GM23338 (cell line): Measurements from ENCODE around the gene CBX2. TPM values are rescaled to one million over a fixed set of nuclear protein-coding genes. Genes with fewer than 3 reads are reported as not detected.

Experiments
- ATAC-seq: fragments of 200-7000 bp; cut with Tn5 transposase; 3 replicates; pipeline ENCODE4 v1.9.1; 2020
- DNase-seq: peaks from one replicate; pipeline ENCODE4 v3.0.0-alpha.2; 2015; ENCODE audit warnings: low spot score
- H2AFZ ChIP-seq: fragments of 200-600 bp; sonication (generic); 2 replicates; pipeline ENCODE4 v1.8.0; 2016; ENCODE audit warnings: antibody characterized with exemption, mild to moderate bottlenecking, moderate library complexity
- H3F3A ChIP-seq: fragments of 200-600 bp; sonication (generic); replicated peaks from 2 replicates; pipeline ENCODE4 v1.8.0; 2017; ENCODE audit warnings: antibody characterized with exemption, mixed run types, low read depth
- H3K27ac ChIP-seq: fragments of 200-600 bp; sonication (generic); 2 replicates; pipeline ENCODE4 v1.6.1; 2016; ENCODE audit warnings: low read depth
- H3K27me3 ChIP-seq: fragments of 200-600 bp; sonication (generic); 2 replicates; pipeline ENCODE4 v1.8.0; 2016; ENCODE audit warnings: mild to moderate bottlenecking, mixed run types, moderate library complexity; ENCODE audit not compliant: insufficient read depth
- H3K36me3 ChIP-seq: fragments of 200-600 bp; sonication (generic); 2 replicates; pipeline ENCODE4 v1.8.0; 2016; ENCODE audit warnings: mild to moderate bottlenecking; ENCODE audit not compliant: insufficient read depth
- H3K4me1 ChIP-seq: fragments of 200-600 bp; sonication (generic); 2 replicates; pipeline ENCODE4 v1.8.0; 2016; ENCODE audit warnings: mild to moderate bottlenecking, moderate library complexity; ENCODE audit not compliant: insufficient read depth
- H3K4me2 ChIP-seq: fragments of 200-600 bp; sonication (generic); 2 replicates; pipeline ENCODE4 v1.7.1; 2017; ENCODE audit warnings: mixed run types
- H3K4me3 ChIP-seq: fragments of 200-600 bp; sonication (generic); 2 replicates; pipeline ENCODE4 v1.6.1; 2016; ENCODE audit warnings: mixed run types
- H3K79me2 ChIP-seq: fragments of 200-600 bp; sonication (generic); replicated peaks from 2 replicates; pipeline ENCODE4 v1.8.0; 2017; ENCODE audit warnings: mild to moderate bottlenecking; ENCODE audit not compliant: insufficient read depth
- H3K9me2 ChIP-seq: fragments of 200-600 bp; sonication (generic); 2 replicates; pipeline ENCODE4 v1.8.0; 2017; ENCODE audit not compliant: insufficient read depth
- H4K20me1 ChIP-seq: fragments of 200-600 bp; sonication (generic); replicated peaks from 2 replicates; pipeline ENCODE4 v1.8.0; 2017; ENCODE audit warnings: mild to moderate bottlenecking; ENCODE audit not compliant: insufficient read depth
- H3K27ac Mint-ChIP-seq: 2 replicates; pipeline ENCODE4 v1.8.0; 2020; ENCODE audit warnings: inconsistent platforms, mild to moderate bottlenecking, moderate library complexity, mixed read lengths
- H3K27me3 Mint-ChIP-seq: 3 replicates; pipeline ENCODE4 v1.8.0; 2022; ENCODE audit warnings: low read depth, mild to moderate bottlenecking, moderate library complexity, mixed read lengths, inconsistent platforms; ENCODE audit not compliant: insufficient read depth, poor library complexity
- H3K36me3 Mint-ChIP-seq: 3 replicates; pipeline ENCODE4 v1.8.0; 2021; ENCODE audit warnings: low read depth, mild to moderate bottlenecking, inconsistent platforms, moderate library complexity, mixed read lengths
- H3K4me1 Mint-ChIP-seq: 3 replicates; pipeline ENCODE4 v1.8.0; 2020; ENCODE audit warnings: mild to moderate bottlenecking, inconsistent platforms, mixed read lengths
- H3K4me3 Mint-ChIP-seq: 3 replicates; pipeline ENCODE4 v1.8.0; 2021; ENCODE audit warnings: moderate library complexity, mild to moderate bottlenecking, inconsistent platforms, mixed read lengths
- H3K9me3 Mint-ChIP-seq: 3 replicates; pipeline ENCODE4 v1.8.0; 2020; ENCODE audit warnings: moderate library complexity, mild to moderate bottlenecking, inconsistent platforms, mixed read lengths
- EZH2 ChIP-seq: fragments of 200-600 bp; sonication (generic); IDR thresholded peaks from one replicate; pipeline ENCODE4 v1.8.0; 2017; ENCODE audit warnings: antibody characterized with exemption, mild to moderate bottlenecking, low read depth; ENCODE audit not compliant: unreplicated experiment
- JUNB ChIP-seq: IDR thresholded peaks from one replicate; pipeline ENCODE4 v1.6.1; 2016; ENCODE audit warnings: antibody characterized with exemption; ENCODE audit not compliant: unreplicated experiment
- NANOG ChIP-seq: IDR thresholded peaks from 2 replicates; pipeline ENCODE4 v1.6.1; 2016; ENCODE audit warnings: antibody characterized with exemption, borderline replicate concordance
- REST ChIP-seq: IDR thresholded peaks from one replicate; pipeline ENCODE4 v1.6.1; 2018; ENCODE audit warnings: antibody characterized with exemption; ENCODE audit not compliant: unreplicated experiment
- polyA plus RNA-seq: library from polyadenylated mRNA; unstranded; fragments of >200 nt; fragmentation: Nextera tagmentation; extraction: Ambion mirVana; gene quantifications from 2 replicates; pipeline ENCODE4 v1.2.1, GENCODE V29; 2016
- total RNA-seq: library from RNA; depleted of rRNA; stranded (reverse); fragments of >200 nt; shearing (Covaris generic); gene quantifications from 2 replicates; pipeline ENCODE4 v1.2.3, GENCODE V29; 2014

CBX2 gene
- total and polyA plus RNA-seq, 2 experiments from 2014 or later: 26.6 to 114 TPM

- Histone ChIP-seq H3K4me2 (peak overlapping the region; percentile 74), H3K4me1 (peaks cover 20% of the 10 kb centered on the region), H3F3A (peaks cover 26% of the 10 kb centered on the region), H3K36me3 (no peaks in the 10 kb centered on the region), H4K20me1 (peaks cover 9% of the 10 kb centered on the region; the same call in 1 of the 2 replicates), H3K79me2 (no peaks in the 10 kb centered on the region), H3K9me2 (no peaks in the 10 kb centered on the region), H3K27ac (no peak overlapping the region), H2AFZ (no peak overlapping the region), H3K4me3 (peak overlapping the region; percentile 46), H3K27me3 (peaks cover 97% of the 10 kb centered on the region)
- Mint-ChIP-seq H3K27ac (no peak overlapping the region), H3K4me1 (peaks cover 23% of the 10 kb centered on the region), H3K36me3 (peaks cover 4% of the 10 kb centered on the region; the same call in 1 of the 3 replicates), H3K27me3 (peaks cover 92% of the 10 kb centered on the region), H3K4me3 (no peak overlapping the region), H3K9me3 (peaks cover 6% of the 10 kb centered on the region; the same call in 1 of the 3 replicates)
- TF ChIP-seq NANOG: no peak
- TF ChIP-seq EZH2: peak; percentile 92
- ATAC-seq (peak; percentile 12), DNase-seq (peak; percentile 60)
Measured at GRCh38 chr17:79814974-79815835, 37.3 kb downstream of the CBX2 start.

DNA sequence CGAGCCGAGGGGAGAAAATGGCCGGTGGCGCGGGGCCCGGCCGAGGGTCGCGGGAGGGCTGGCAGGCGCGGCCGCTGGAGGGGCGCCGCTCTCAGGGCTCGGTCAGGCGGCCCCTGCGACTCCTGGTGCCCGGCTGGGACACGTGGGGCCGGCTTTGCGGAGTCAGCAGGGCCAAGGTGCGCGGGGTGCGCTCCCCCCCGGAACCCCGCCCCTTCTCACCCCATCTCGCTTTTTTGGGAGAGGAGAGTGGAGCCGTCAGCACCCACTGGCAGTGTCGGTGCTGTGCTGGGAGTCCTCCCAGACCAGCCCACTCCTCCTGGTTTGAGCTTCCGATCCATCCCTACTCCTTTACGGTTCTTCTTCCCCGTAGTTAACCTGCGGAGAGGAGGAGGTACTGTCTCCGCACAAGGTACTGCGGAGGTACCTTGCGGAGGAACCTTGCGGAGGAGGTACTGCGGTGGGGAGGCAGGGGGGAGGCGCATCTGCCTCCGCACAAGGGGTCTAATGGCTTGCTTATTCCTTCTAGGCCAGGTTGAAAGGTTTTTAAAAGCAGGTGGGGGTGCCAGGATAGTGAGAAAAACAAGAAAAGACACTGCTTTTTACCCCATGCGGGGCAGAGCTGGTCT lies 38.0 kb downstream of the CBX2 start:
- Histone ChIP-seq H3K4me2 (peak overlapping the region; percentile 74), H2AFZ (no peak overlapping the region), H3K4me3 (peak overlapping the region; percentile 46; the same call in 1 of the 2 replicates), H3F3A (peaks cover 24% of the 10 kb centered on the region), H3K27me3 (peaks cover 97% of the 10 kb centered on the region), H3K79me2 (no peaks in the 10 kb centered on the region), H3K4me1 (peaks cover 17% of the 10 kb centered on the region), H3K9me2 (no peaks in the 10 kb centered on the region), H3K27ac (no peak overlapping the region), H4K20me1 (peaks cover 9% of the 10 kb centered on the region; the same call in 1 of the 2 replicates), H3K36me3 (no peaks in the 10 kb centered on the region)
- H3K27me3 Mint-ChIP-seq: peaks cover 91% of the 10 kb centered on the region
- peak overlapping the region; percentile 69 for H3K4me3 Mint-ChIP-seq
- peaks cover 4% of the 10 kb centered on the region; the same call in 1 of the 3 replicates for H3K36me3 Mint-ChIP-seq
- ATAC-seq (peak; percentile 10), DNase-seq (no peak)
- H3K9me3 Mint-ChIP-seq: peaks cover 6% of the 10 kb centered on the region; the same call in 1 of the 3 replicates
- H3K27ac Mint-ChIP-seq: no peak overlapping the region
- TF ChIP-seq JUNB (no peak), EZH2 (peak; percentile 91)
- H3K4me1 Mint-ChIP-seq: peaks cover 20% of the 10 kb centered on the region

DNA sequence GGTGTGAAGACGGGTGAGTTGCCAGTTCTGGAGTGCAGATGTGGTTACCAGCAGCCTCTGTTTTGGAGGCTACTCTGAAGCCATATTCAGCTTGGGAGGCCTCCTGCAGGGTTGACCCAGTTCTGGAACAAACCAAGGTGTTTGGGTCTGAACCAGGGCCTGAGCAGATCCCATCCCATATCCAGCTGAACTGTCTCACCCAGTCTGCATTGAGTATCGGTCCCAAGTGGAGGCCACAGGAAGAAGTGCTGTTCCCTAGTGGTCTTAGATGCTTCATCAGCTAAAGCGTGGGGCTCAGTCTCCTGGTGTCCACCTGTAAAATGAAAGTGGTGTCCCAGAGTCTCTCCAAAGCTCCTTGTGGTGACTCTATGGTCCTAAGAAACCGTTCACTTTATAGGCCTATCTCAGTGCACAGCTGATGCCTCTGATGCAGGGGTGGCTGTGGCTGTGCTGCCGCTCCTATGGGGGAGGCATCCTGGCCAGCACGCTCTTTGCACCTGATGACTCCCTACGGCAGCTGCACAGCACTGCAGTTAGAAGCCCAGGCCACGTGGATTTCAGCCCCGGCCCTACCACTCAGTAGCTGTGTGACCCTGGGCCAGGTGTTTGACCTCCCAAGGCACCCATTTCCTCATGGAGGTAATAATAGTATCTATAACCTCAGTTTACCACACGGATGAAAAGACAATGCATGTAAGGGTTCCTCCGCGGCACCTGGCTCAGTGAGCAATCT lies 40.2 kb downstream of the CBX2 start:
- no peak overlapping the region for H3K4me3 ChIP-seq
- TF ChIP-seq EZH2 (peak; percentile 15), REST (no peak)
- peaks cover 8% of the 10 kb centered on the region; the same call in 1 of the 2 replicates for H3F3A ChIP-seq
- Mint-ChIP-seq H3K4me3 (no peak overlapping the region), H3K9me3 (peaks cover 6% of the 10 kb centered on the region; the same call in 2 of the 3 replicates), H3K36me3 (peaks cover 4% of the 10 kb centered on the region; the same call in 1 of the 3 replicates), H3K4me1 (peaks cover 11% of the 10 kb centered on the region), H3K27ac (no peak overlapping the region), H3K27me3 (peaks cover 83% of the 10 kb centered on the region)
- peaks cover 6% of the 10 kb centered on the region; the same call in 1 of the 2 replicates for H4K20me1 ChIP-seq
- H3K79me2 ChIP-seq: no peaks in the 10 kb centered on the region
- ATAC-seq: no peak
- H3K27me3 ChIP-seq: peaks cover 98% of the 10 kb centered on the region
- no peaks in the 10 kb centered on the region for H3K36me3 ChIP-seq
- H3K4me1 ChIP-seq: peaks cover 5% of the 10 kb centered on the region; the same call in 1 of the 2 replicates
- H3K4me2 ChIP-seq: no peak overlapping the region
- H2AFZ ChIP-seq: no peak overlapping the region
- no peak overlapping the region for H3K27ac ChIP-seq
- DNase-seq: no peak
- no peaks in the 10 kb centered on the region for H3K9me2 ChIP-seq
